Inferior parietal cortex (tissue), 1 donor: ENCODE data around the gene WDFY2.
"Not testable (repeated sequence)": the region's sequence is repeated elsewhere in the genome, so short reads cannot be mapped to it uniquely, and the experiment has no call there.

ENCODE experiments used
- DNase-seq: peaks from one replicate; pipeline ENCODE4 v3.0.0-alpha.2; 2016; ENCODE audit errors: extremely low spot score

The WDFY2 gene, protein sequence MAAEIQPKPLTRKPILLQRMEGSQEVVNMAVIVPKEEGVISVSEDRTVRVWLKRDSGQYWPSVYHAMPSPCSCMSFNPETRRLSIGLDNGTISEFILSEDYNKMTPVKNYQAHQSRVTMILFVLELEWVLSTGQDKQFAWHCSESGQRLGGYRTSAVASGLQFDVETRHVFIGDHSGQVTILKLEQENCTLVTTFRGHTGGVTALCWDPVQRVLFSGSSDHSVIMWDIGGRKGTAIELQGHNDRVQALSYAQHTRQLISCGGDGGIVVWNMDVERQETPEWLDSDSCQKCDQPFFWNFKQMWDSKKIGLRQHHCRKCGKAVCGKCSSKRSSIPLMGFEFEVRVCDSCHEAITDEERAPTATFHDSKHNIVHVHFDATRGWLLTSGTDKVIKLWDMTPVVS

DNA sequence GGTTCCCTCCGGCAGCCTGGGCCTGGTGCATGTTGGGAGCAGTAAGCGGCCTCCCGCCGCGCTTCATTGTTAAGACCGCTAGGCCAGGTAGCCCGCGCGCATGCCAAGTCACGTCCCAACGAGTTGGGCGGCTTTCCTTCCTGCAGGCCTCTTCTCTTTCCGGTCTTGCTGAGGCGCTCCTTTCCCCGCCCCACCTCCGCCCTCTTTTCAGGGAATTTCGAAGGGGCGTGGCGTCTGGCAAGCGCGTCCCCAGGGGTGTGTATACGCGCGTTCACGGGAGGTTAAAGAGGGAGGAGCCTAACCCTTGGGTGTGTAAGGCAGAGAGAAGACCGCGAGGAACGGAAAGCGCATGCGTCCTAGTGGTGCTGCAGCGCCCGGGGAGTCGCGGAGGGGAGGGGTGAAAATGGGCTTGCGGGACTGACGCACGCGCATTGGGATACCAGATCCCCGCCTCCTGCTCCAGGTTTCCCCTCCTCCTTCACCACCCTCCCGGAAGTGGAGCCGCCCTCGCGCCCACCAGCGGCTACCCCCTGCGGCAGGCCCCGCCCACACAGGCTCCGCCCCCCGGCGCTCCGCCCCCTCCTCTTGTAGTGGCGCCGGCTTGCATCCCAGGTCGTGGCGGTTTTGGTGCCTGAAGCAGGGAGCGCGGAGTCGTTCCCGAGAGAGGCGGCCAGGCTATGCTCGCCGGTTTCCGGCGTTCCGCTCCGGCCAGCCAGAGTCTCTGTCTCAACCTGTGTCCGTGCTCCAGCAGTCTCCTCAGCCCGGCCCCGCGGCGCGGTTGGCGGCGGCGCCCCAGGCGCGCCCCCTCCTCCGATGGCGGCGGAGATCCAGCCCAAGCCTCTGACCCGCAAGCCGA lies at the start of gene WDFY2:
TSS of gene WDFY2 (plus strand) at position 588 of the 856 bp plus-strand sequence. CDS start at position 814, 226 bp downstream.
- peak; percentile 99 for DNase-seq

DNA sequence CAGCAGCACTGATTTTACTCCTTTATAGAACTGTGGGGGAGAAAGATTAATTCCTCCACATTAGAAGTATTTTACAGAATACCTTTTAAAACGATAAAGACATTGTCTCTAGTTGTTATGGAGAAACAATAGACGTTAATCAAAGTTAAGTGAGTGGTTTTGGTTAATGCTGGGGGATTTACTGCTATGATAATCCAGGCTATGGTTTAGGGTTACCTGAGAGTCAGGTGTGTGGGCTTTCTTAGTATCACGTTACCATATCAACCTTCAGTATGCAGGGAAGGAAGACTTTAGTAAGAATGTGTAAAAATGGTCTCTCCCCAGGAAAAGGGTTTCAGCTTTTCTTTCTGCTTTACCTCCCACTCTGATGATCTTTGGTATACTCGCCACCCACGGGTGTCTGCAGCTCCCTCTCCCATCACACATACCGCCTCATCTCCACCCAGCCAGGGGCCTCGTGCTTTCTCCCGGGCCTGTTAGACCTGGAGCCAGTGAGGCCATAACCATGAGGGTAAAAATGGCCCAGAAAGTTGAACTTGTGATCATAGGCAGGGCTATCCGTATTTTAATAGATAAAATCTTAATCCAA lies 45.6 kb upstream of the WDFY2 start:
- no peak for DNase-seq

DNA sequence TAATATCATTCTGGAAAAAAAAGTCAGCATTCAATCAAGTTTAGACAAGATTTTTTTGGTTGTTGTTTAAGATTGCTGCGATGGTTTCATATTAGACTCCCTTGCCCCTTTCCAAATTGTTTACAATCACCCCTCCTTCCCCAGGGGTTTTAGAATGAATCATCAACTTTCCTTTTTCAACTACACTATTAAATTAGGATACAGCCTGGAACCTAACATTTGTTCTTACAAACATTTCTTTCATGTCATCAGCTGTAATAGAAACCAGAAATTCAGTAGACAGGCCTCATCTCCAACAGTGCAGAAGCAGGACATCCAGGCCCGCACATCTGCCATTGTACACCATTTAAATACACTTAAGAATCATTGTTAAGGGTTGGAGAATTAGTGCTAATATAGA lies 44.4 kb upstream of the WDFY2 start:
- no peak for DNase-seq

DNA sequence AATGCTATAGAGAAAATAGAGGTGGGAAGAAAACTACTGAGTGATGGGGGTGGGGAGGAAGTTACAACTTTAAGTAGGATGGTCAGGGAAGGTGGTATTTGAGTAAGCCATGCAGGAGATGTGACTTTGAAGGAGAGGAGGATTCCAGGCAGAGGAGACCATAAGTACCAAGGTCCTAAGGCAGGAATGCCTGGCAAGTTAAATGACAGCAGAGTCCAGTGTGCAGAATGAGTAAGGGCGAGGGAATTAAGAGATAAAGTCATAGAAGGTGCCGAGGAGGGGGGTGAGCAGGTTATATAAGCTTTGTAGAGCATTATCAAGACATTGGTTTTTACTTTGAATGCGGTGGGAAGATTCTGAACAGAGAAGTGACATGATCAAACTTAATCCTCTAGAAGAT lies 43.2 kb upstream of the WDFY2 start:
- no peak for DNase-seq

DNA sequence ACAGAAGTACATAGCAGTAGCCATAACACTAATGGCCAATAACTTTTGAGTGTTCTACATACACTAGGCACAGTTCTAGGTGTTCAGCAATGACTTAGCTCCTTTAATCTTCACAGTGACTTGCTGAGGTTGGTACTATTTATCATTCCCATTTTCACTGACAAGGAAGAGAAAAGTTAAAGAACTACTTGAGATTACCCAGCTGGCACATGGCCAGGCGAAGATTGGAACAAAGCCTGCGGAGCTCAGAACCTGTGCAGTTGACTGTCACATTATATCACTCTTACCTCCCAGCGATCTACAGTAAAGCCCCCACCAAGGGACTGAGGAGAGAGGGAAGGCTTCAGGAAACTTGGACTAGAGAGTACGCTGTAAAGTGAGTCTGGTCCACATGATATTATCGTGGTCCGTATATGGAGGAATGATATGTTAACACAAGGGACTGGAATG lies 42.4 kb upstream of the WDFY2 start:
- no peak for DNase-seq

DNA sequence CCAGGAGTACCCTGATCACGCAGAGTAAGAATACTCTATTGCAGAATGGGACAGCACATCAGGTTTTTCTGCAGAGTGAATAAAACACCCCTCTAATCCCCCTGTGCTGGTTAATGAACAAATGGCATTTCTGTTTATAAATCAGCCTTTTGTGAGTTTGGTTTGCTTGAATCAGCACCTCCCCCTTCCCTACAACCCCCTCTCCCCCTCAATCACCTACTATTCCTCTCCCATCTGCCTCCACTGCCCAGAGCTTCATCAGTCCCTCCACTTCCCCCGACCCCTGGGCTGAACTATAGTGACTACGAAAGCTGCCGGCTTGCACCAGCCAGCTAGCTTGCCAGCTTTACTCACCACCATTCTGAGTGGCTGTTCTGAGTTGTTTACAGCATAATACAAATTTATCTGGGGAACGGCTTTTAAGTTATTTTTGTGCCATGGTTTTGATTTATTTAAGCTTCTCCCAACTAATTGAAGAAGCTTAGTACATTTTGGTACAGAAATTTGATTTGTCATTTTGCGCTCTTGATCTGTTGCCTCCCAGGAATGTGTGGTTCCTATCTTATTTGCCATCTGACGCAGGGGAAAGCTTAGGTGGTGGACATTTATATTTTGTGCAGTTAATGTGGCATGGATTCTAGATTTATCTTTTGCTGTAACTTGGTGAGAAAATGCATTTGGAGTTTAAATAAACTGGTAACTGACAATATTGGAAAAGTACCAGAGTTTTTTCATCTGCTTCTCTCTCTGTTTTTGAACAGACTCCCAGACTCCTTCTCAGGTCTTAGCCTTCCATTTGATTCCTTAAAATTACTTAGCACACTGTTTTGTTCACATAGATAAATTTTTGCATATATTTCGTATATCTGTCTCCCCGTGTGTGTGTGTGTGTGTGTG lies 41.7 kb upstream of the WDFY2 start:
- no peak for DNase-seq

DNA sequence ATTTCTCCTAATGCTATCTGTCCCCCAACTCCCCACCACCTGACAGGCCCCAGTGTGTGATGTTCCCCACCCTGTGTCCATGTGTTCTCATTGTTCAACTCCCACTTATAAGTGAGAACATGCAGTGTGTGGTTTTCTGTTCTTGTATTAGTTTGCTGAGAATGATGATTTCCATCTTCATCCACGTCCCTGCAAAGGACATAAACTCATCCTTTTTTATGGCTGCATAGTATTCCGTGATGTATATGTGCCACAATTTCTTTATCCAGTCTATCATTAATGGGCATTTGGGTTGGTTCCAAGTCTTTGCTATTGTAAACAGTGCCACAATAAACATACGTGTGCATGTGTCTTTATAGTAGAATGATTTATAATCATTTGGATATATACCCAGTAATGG lies 38.8 kb upstream of the WDFY2 start:
- DNase-seq: not testable (repeated sequence)

DNA sequence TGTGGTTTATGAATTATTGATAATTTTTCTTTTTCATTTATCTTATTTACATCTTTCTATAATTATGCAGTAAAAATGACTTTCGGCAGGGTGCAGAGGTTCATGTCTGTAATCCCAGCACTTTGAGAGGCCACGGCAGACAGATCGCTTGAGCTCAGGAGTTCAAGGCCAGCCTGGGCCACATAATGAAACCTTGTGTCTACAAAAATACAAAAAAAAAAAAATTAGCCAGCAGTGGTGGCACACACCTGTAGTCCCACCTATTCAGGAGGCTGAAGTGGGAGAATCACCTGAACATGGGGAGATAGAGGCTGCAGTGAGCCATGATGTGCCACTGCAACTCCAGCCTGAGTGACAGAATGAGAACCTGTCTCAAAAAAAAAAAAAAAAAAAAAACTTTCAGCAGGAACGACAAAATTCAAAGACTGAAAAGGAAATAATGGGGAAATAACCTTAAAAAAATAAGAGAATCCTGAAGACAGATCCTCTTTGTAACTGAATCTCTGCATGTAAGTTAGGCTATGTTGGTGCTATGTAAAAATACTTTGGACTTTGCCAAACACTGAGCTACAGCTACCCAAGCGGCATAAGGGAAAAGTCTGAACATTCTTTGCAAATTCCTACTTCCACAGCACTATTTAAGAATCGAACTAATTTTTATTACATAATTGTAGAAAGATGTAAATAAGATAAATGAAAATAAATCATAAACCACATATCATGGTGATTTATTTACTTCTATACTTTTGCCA lies 36.7 kb upstream of the WDFY2 start:
- no peak for DNase-seq

DNA sequence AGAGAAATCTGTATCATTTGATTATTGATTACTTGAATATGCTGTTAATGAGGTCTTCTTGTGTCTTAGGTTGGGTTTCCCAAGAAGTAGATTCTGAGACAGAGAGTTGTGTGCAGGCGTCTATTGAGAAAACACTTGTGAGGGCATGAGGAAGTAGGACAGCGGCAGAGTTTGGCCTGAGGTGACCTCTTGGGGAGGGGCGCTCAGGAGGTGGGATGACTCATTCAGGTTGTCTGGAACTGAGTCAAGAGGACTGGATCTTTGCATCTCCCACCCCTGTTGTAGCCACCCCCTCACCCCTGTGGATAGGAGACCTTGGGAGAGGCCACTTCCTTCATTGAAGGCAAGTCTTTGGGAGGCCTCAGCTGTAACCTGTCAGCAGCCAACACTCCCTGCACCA lies 35.2 kb upstream of the WDFY2 start:
- no peak for DNase-seq

DNA sequence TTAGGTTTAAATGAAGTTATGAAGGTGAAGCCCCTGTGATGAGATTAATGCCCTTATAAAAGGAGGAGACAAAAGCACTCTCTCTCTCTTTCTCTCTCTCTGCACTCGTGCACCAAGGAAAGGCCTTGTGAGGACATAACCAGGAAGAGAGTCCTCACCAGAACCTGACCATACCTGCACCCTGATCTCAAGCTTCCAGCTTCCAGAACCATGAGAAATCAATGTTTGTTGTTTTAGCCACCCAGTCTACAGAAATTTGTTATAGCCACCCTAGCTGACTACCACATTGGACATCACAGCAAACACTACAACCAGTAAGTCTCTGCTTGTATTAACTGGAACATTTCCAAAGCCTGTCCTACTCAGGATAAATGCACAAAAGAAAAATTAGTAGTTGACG lies 34.7 kb upstream of the WDFY2 start:
- DNase-seq: no peak

DNA sequence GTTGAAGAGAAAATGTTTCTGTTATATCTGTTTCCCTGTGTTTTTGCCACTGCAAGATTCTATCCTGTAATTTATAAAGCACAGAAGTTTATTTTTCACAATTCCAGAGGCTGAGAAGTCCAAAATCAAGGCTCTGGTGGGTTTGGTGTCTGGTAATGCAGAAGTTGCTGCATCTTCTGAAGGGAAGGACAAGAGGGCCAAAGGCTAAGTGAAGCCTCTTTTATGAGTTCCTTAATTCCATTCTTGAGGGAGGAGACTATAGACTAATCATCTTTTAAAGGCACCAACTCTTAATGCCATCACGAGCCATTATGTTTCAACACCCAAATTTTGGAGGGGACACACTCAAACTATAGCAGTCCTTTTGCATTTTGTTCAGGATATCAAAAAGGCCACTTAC lies 34.1 kb upstream of the WDFY2 start:
- DNase-seq: no peak

DNA sequence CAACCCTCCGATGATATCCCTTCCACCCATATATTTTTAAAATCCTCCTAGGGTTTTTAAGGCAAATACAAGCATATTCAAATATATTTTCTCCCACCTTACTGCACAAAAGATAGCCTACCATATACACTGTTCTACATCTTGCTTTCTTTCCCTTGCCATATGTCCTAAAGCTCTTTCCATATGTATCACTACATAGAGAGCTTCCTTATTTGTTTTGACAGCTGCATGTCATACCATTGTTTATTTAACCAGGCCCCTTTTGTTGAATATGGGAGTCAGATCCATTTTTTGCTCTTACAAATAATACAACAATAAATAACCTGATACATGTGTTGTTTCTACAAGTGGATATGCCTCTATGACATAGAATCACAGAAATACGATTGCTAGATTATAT lies 32.8 kb upstream of the WDFY2 start:
- DNase-seq: no peak

DNA sequence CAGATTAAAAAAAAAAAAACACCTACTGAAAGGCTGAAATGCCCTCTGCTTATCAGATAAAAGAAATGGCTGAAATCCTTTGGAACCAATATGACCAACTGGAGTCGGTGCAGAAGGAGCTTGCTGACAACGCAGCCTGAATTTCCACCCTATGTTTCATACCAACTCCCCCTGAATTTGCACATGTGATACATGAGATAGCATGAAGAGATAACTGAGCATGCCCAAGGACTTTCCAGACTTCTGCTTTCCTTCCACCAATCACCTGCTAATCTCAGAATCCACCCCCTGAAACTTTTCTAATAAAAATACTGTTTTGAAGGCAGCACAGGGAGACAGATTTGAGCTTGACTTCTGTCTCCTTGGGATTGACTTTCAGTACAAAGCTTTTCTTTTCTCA lies 32.2 kb upstream of the WDFY2 start:
- no peak for DNase-seq

DNA sequence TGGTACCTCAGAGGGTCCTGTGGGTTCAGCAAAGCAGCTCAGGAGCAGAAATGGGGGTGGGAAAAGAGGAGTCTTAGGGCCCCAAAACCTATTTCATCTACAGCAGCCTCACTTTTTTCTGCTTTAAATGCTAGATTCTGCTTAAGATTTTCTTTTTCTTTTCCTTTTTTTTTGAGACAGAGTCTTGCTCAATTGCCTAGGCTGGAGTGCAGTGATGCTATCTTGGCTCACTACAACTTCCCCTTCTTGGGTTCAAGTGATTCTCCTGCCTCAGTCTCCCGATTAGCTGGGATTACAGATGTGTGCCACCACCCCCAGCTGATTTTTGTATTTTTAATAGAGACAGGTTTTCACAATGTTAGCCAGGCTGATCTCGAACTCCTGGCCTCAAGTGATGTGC lies 30.7 kb upstream of the WDFY2 start:
- no peak for DNase-seq

DNA sequence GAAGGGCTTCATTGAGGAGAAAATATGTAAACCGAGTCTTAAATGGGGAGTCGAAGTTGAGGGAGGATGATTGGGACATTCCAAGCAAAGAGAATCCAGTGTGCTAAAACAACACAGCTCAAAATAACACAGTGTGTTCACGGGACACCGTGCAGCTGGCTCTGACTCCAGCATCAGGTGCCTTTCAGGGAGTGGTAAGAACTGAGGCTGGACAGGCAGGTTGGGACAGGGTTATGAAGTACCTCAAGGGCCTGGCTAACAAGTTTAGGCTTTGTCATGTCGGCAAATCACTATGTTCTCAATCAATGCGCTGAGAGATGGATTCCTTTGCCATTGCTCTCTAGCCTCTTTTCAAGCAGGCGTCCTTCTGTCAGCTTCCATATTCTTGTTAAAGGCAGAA lies 27.5 kb upstream of the WDFY2 start:
- DNase-seq: no peak

DNA sequence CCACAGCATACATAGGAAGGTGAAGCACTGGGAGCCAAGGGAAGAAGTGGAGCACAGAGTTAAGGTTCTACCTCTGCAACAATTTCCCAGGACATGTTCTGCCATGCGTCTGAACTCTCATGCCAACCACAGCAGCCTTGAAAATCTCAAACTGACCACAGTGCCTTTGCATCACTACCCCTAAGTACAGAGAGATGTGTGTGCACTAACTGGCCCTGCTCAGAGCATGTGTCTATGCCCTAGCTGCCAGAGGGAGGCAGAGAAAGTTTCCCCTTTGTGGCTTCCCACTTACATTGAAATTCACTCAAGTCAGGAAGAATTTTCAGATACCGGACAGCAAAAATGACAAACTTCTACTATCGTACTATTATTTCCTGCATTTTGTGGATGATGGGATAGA lies 26.8 kb upstream of the WDFY2 start:
- no peak for DNase-seq

DNA sequence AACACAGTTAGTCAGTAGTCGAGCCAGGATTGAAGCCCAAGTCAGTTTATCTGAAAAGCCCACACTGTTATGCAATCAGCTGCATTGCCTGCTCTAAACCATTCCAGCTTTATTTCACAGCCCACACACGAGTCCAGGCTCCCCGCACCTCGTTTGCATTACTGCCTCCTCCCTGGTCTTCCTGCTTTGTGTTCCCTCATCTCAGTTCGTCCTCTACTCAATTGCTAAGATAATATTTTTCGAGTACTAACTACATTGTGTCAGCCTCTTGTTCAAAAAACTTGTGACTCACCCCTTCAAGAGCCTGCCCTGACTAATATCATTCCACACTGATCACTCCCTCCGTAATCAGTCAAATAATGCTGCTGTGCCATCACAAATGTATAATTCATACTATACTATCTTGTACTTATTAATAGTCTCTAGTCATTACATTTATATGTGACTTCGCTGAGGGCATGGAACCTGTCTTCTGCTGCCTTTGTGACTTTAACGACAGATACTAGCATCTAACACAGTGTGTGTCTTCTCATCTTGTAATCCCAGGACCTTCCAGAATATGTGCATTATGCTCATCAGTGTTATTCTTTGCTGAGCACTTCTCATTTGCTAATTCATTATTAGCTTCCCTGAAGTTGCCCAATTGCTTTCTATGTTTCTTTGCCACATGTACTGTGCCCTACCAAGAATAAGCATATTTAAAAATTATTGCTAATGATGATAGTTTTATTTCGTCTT lies 26.2 kb upstream of the WDFY2 start:
- DNase-seq: no peak

DNA sequence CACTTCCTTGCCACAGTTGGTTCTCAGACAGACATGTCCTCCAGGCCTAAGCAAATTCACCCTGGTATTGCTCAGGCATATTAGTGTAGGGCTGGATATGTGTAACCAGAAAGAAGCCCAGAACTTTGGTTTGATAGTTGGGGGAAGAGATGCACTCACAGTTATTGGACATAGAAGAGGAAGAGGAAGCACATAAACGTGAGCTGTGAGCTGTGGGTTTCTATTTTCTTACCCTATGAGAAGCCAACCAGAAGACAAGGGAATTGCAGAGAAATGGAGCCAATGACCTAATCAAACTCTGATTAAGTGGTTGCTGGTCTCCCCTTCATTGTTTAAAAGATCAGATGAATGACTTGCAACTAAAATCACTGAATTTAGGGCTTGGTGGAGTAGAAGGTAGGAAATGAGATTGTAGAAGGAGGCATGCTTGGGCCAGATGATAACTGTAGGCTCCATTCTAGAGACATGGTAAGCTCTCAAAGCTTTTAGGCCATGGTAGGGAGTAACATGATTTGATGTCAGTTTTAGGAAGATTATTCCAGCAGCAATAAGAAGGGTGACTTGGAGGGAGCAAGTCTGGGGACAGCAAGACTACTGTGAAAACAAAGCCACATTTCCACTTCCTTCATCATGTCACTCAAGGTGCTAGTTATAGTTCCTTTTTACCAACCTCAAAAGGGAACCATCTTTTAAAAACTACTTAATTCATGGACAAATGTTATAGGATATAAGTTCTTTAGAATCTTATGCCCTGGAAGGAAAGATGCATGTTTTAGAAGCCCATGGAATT lies 24.1 kb upstream of the WDFY2 start:
- no peak for DNase-seq

DNA sequence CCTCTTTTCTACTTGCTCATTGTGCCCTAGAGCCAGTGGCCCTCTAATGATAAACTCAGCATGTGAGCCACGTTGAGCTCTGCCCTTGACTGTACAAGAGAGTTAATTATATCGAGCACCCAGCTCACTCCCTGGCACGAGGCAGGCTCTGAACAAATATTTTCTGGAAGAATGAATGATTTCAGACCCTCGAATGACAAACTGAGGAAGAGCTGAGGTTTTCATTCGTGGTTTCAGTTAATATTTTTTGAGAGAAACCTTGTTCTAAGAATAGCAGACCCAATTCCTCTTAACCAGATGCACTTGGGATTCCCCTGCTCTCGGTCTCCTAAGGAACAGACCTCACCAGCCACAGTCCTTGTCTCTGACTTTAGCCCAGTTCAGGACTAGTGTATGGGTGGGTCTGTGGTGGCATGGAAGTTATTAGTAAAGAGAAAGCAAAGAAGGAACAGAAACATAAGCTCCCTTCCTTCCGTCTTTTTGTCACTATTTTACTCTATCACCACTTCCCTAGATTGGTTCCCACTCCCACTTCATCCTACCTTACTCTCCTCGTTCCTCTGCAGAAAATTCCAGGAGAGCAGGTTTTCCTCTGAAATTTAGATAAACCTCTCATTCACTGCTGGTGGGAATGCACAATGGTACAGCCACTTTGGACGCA lies 22.1 kb upstream of the WDFY2 start:
- DNase-seq: no peak
